Calu3 (cell line): ENCODE data around the gene CRK. TPM values are rescaled to one million over a fixed set of nuclear protein-coding genes. Genes with fewer than 3 reads are reported as not detected.

ENCODE experiments used
- BruUV-seq: library from RNA; stranded (reverse); fragments of 400-500 nt; replicated peaks from 2 replicates; lab custom pipeline; 2021; lab: Mats Ljungman, UMichigan
- CTCF ChIA-PET: fragments of 300-600 bp; sonication (Branson Sonifier 250); formaldehyde crosslinking; loops from one replicate; lab custom pipeline; 2022; ENCODE audit warnings: antibody characterized with exemption; lab: Charles Lee
- DNase-seq: peaks from one replicate; pipeline ENCODE4 v3.0.0; 2022
- H3K27ac Mint-ChIP-seq: one replicate; pipeline ENCODE4 v1.8.0; 2022; ENCODE audit warnings: mixed read lengths; ENCODE audit not compliant: unreplicated experiment
- H3K27me3 Mint-ChIP-seq: one replicate; pipeline ENCODE4 v1.8.0; 2022; ENCODE audit warnings: mixed read lengths; ENCODE audit not compliant: unreplicated experiment
- H3K36me3 Mint-ChIP-seq: one replicate; pipeline ENCODE4 v1.8.0; 2022; ENCODE audit warnings: mild to moderate bottlenecking, moderate library complexity, mixed read lengths; ENCODE audit not compliant: insufficient read depth, unreplicated experiment
- H3K4me1 Mint-ChIP-seq: one replicate; pipeline ENCODE4 v1.8.0; 2022; ENCODE audit warnings: mild to moderate bottlenecking, low read depth, mixed read lengths; ENCODE audit not compliant: unreplicated experiment
- H3K4me3 Mint-ChIP-seq: one replicate; pipeline ENCODE4 v1.8.0; 2022; ENCODE audit warnings: mild to moderate bottlenecking, low read depth, moderate library complexity, mixed read lengths; ENCODE audit not compliant: unreplicated experiment
- H3K9me3 Mint-ChIP-seq: one replicate; pipeline ENCODE4 v1.8.0; 2022; ENCODE audit warnings: low read depth, mixed read lengths; ENCODE audit not compliant: unreplicated experiment
- CTCF ChIP-seq: fragments of 200-600 bp; IDR thresholded peaks from one replicate; pipeline ENCODE4 v1.8.0; 2022; ENCODE audit warnings: antibody characterized with exemption; ENCODE audit not compliant: unreplicated experiment
- intact Hi-C: fragments of 100-400 bp; cut with micrococcal nuclease; formaldehyde crosslinking; loops from one replicate; pipeline ENCODE4 v1.10.0; 2022; ENCODE audit not compliant: unreplicated experiment
- total RNA-seq: library from RNA; stranded (reverse); gene quantifications from 2 replicates; pipeline ENCODE4 v1.2.3, GENCODE V29; 2022

CRK gene
- total RNA-seq, 1 experiment from 2014 or later: 38.9 TPM

GRCh38 chr17:1442187-1442586, 13.8 kb downstream of the CRK start:
- no peak for DNase-seq
- CTCF ChIA-PET: no interaction called here
- H3K27me3 Mint-ChIP-seq: no peaks in the 10 kb centered on the region
- no peak overlapping the region for H3K27ac Mint-ChIP-seq
- no peak overlapping the region for H3K4me3 Mint-ChIP-seq
- intact Hi-C loops: no loop called here
- BruUV-seq: no TSS peak
- no peaks in the 10 kb centered on the region for H3K4me1 Mint-ChIP-seq
- peaks cover 7% of the 10 kb centered on the region for H3K36me3 Mint-ChIP-seq
- TF ChIP-seq CTCF: no peak
- H3K9me3 Mint-ChIP-seq: no peaks in the 10 kb centered on the region

GRCh38 chr17:1440921-1441320, 15.1 kb downstream of the CRK start:
- intact Hi-C loops: no loop called here
- no peak for DNase-seq
- peaks cover 12% of the 10 kb centered on the region for H3K36me3 Mint-ChIP-seq

GRCh38 chr17:1438593-1439083, 17.4 kb downstream of the CRK start:
- TF ChIP-seq CTCF: no peak
- H3K9me3 Mint-ChIP-seq: no peaks in the 10 kb centered on the region
- H3K27ac Mint-ChIP-seq: no peak overlapping the region
- CTCF ChIA-PET: interaction anchor here (0.6 kb wide), 1 partner anchor 14 kb away, joined by 4 read pairs; no protein-coding TSS in a partner anchor
- no TSS peak for BruUV-seq
- no peaks in the 10 kb centered on the region for H3K4me1 Mint-ChIP-seq
- no peak overlapping the region for H3K4me3 Mint-ChIP-seq
- intact Hi-C loops: no loop called here
- DNase-seq: no peak
- no peaks in the 10 kb centered on the region for H3K27me3 Mint-ChIP-seq
- peaks cover 12% of the 10 kb centered on the region for H3K36me3 Mint-ChIP-seq

More at GRCh38 chr17:1440921-1441320, 15.1 kb downstream of the CRK start:
- Mint-ChIP-seq H3K27me3 (no peaks in the 10 kb centered on the region), H3K4me1 (no peaks in the 10 kb centered on the region), H3K9me3 (no peaks in the 10 kb centered on the region), H3K27ac (no peak overlapping the region), H3K4me3 (no peak overlapping the region)
- TF ChIP-seq CTCF: no peak
- no TSS peak for BruUV-seq
- CTCF ChIA-PET: interaction anchor here (1.0 kb wide), 1 partner anchor 10 kb away, joined by 3 read pairs; no protein-coding TSS in a partner anchor

- no peak for TF ChIP-seq CTCF
- Mint-ChIP-seq H3K9me3 (no peaks in the 10 kb centered on the region), H3K4me1 (no peaks in the 10 kb centered on the region), H3K27me3 (no peaks in the 10 kb centered on the region), H3K36me3 (peaks cover 31% of the 10 kb centered on the region), H3K27ac (no peak overlapping the region), H3K4me3 (no peak overlapping the region)
- no peak for DNase-seq
- TSS peak; percentile 19 for BruUV-seq
- intact Hi-C loops: no loop called here
- CTCF ChIA-PET: interaction anchor here (0.6 kb wide), 1 partner anchor 98 kb away, joined by 5 read pairs; no protein-coding TSS in a partner anchor
Observed at GRCh38 chr17:1435326-1435725, 20.7 kb downstream of the CRK start.
